GM18858 (cell line): ENCODE measurements around the gene DRC1.

Experiments
- ATAC-seq: cut with Tn5 transposase; IDR thresholded peaks from one replicate; pipeline ENCODE4 v1.9.1; 2021; ENCODE audit not compliant: unreplicated experiment

DRC1 gene

GRCh38 chr2:26475832-26476501 lies 74.2 kb downstream of the DRC1 start:
- no peak for ATAC-seq

- no peak for ATAC-seq
Observed at GRCh38 chr2:26477126-26477910, 75.6 kb downstream of the DRC1 start.

DNA sequence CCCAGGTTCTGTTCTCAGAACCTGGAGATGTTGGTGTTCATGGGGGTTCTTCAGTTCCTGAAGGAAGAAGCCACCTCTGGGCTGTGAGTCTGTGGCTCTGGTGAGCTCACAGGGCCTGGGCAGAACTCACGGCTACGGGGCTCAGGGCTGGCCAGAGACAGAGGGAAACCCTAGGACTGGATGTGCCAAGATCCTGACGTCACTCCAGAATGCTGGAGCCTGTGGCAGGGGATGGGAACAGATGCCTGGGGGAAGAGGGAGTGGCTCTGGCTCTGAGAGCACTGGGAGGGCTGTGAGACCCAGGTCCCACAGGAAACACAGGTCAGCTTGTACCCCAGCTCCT lies 76.2 kb downstream of the DRC1 start, which contains the start of gene OTOF:
OTOF (minus strand) TSS at position 214 of the 343 bp plus-strand sequence.
- ATAC-seq: no peak

DNA sequence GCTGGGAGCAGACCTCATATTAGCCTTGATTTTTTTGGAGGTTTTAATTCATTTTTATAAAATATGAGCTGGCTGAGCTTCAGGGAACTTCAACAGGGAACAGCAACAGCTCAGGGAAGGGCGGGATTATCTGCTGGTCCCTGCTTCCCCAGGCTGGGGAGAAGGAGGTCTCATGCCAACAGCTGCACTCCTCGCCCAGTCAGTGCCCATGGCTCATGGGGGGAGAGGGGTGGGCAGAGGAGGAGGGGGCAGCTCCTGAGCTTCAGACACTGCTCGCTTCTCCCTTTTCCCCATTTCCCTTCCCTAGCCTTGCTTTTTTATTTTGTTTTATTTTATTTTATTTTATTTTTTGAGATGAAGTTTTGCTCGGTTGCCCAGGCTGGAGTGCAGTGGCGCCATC lies 76.6 kb downstream of the DRC1 start:
- no peak for ATAC-seq

- no peak for ATAC-seq
Observed at GRCh38 chr2:26479131-26479788, 77.5 kb downstream of the DRC1 start.

GRCh38 chr2:26479789-26480565 lies 78.3 kb downstream of the DRC1 start:
- ATAC-seq: no peak

DNA sequence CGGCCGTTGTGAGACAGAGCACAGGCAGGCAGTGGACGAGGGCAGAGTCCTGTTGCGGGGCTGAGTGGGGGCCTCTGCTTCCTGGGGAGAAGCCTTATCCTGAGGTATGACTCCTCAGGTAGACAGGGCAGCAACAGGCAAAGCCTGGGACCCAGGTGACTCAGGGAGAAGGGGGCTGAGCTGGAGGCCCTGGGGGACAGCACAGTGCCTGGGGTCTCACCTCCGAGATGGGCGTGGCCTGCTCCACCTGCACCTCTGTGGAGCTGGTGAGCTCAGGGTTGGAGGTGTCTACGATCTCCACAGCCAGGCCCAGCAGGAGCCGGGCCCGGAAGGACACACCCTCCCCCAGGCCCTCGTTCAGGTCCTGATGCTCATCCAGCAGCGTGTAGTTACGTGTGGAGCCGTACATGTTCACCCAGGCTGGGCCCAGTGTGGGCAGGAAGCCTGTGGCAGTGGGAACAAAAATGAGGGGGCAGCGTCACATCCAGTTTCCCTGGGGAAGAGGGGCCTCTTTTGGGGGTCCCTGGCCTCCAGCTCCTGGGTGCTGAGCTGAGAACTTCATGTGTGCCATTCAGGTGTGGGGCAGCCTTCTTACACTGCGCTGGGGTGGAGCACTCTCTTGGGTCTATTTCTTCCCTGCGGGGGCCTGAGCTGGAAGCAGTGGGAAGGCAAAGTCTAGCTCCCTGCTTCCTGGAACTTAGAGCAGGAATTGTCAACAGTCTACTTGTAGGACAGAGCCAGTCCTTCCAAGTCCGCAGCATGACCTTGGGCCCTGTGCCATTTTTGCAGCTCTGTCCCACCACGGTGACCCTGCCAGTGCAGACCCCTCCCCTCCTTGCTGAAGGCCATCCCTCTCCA lies 79.1 kb downstream of the DRC1 start:
- ATAC-seq: no peak

GRCh38 chr2:26481706-26482105 lies 80.0 kb downstream of the DRC1 start:
- no peak for ATAC-seq

GRCh38 chr2:26482211-26483026 lies 80.7 kb downstream of the DRC1 start:
- ATAC-seq: no peak

GRCh38 chr2:26483027-26483326 lies 81.3 kb downstream of the DRC1 start:
- ATAC-seq: no peak

- ATAC-seq: no peak
Observed at GRCh38 chr2:26483516-26483915, 81.8 kb downstream of the DRC1 start.

- no peak for ATAC-seq
Observed at GRCh38 chr2:26483957-26484565, 82.3 kb downstream of the DRC1 start.

DNA sequence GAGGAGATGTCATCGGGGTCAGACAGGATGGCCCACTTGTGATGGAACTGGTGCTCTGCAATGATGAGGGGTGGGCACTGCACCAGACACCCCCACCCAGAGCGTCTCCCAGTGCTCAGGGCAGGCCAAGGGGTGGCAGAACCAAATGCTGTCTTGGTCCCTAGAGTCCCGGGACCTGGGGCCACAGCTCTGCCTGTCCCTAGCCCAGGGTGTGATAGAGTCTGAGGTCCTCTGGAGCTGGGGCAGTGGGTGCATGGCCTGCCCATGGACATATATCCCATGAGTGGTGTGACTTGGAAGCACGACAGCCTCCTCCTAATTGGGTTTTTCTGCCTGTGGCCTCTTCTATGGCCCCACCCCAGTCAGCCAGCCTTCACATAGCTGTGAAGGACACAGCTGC lies 82.9 kb downstream of the DRC1 start:
- no peak for ATAC-seq

DNA sequence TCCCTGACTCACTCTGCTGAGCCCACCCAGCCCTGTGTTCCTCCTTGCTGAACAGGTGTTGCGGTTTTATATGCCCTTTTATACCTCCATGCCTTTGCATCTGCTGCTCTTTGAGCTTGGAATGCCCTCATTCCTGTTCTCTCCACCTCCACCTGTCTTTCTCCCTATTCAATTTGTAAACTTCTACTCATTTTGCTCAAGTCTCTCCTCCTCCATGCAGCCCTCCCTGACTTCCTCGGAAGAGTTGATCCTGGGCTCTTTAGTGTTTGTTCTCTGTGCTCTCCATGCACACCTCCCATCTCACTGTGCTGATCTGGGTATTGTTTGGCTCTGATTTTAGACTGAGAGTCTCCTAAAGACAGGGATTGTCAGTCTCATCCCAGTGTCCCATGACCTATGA lies 83.4 kb downstream of the DRC1 start:
- ATAC-seq: no peak

DNA sequence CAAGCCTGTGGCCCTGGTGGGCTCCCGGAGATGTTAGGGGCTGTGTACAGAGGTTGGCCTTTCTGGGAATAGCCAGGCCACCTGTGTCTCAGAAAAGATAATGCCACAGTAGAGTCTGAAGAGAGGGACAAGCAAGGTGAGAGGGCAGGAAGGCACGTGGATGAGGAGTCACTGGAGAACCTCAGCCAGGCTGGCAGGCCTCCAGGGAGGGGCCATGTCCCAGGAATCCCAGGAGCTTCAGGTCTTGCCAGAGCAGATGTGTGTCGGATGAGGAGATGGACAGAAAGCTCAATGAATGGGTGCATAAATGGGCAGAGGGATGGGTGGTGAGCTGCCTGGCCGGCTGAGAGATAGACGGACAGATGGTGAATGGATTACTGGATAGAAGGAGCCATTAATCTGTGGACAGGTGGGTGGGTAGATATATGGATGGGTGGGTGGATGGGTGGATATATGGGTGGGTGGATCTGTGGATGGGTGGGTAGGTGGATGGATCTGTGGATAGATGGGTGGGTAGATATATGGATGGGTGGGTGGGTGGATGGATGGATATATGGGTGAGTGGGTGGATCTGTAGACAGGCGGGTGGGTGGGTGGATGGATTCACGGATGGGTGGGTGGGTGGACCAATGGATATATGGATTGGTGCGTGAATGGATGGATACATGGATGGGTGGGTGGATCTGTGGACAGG lies 84.2 kb downstream of the DRC1 start:
- no peak for ATAC-seq

DNA sequence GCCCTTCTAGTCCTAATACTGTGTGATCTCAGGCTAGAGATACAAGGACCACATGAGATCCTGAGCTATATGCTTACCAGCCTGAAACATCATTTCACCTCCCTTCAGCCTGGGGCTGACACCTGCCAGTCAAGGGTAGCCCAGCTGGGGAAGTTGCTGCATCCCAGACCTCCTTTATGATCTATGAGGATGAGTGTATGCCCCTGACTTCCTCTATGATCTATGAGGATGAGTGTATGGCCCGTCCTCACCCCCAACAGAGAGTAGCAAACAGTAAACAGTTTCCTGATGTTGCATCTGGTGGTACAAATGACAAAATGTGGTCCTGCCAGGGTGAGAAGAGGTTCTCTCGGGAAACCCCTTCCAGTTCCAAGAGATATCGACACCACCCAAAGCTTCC lies 85.1 kb downstream of the DRC1 start:
- no peak for ATAC-seq

- no peak for ATAC-seq
Observed at GRCh38 chr2:26487192-26487591, 85.5 kb downstream of the DRC1 start.

- no peak for ATAC-seq
Observed at GRCh38 chr2:26488463-26489212, 86.9 kb downstream of the DRC1 start.
